ENCODE data around the gene NFKBIE. TPM values are rescaled to one million over a fixed set of nuclear protein-coding genes. Genes with fewer than 3 reads are reported as not detected.
A peak's percentile ranks its signal among the peaks of the same experiment; 100 is the strongest.

NFKBIE gene
- total and polyA plus RNA-seq, 9 of the 15 experiments (the other 6 are each of a cell fraction or from before 2014, with no cell fraction given), result 2.1 to 16.4 (median 11.7) TPM

- TF ChIP-seq, protein P1, sequence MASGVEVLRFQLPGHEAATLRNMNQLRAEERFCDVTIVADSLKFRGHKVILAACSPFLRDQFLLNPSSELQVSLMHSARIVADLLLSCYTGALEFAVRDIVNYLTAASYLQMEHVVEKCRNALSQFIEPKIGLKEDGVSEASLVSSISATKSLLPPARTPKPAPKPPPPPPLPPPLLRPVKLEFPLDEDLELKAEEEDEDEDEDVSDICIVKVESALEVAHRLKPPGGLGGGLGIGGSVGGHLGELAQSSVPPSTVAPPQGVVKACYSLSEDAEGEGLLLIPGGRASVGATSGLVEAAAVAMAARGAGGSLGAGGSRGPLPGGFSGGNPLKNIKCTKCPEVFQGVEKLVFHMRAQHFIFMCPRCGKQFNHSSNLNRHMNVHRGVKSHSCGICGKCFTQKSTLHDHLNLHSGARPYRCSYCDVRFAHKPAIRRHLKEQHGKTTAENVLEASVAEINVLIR (CRISPR knock-in tag; IDR thresholded peaks at IDR 0.05), result no peak
- TF ChIP-seq NR1H2 (CRISPR knock-in tag; IDR thresholded peaks at IDR 0.05) (no peak), STAT6 (CRISPR knock-in tag; IDR thresholded peaks at IDR 0.05) (no peak), CBFA2T2 (conservative IDR thresholded peaks at IDR 0.05) (no peak), SMAD3 (CRISPR knock-in tag; conservative IDR thresholded peaks at IDR 0.05) (no peak), SREBF2 (CRISPR knock-in tag; IDR thresholded peaks at IDR 0.05) (0 out of 2 replicates have a peak, but pooled peaks have one; percentile 48), HDAC3 (IDR thresholded peaks at IDR 0.05; ENCODE audit: borderline replicate concordance, partially characterized antibody) (no peak), SNAPC5 (CRISPR knock-in tag; IDR thresholded peaks at IDR 0.05) (no peak), SRSF7 (optimal IDR thresholded peaks at IDR 0.05; ENCODE audit: low read depth, low read length) (no peak), SRF (CRISPR knock-in tag; IDR thresholded peaks at IDR 0.05) (0 out of 4 replicates have a peak, but pooled peaks of 1 of the 2 experiments have one; percentile 47), ZNF592 (IDR thresholded peaks at IDR 0.05) (0 out of 2 replicates have a peak, but pooled peaks have one; percentile 3), SMARCC2 (IDR thresholded peaks at IDR 0.05; ENCODE audit: low read depth) (no peak), MLLT1 (IDR thresholded peaks at IDR 0.05) (peak; percentile 18 to 74; a peak in 2 of 4 replicates), STAG1 (CRISPR knock-in tag; IDR thresholded peaks at IDR 0.05; ENCODE audit: borderline replicate concordance) (no peak), SMARCE1 (IDR thresholded peaks at IDR 0.05) (no peak)
- TF ChIP-seq, protein P2, sequence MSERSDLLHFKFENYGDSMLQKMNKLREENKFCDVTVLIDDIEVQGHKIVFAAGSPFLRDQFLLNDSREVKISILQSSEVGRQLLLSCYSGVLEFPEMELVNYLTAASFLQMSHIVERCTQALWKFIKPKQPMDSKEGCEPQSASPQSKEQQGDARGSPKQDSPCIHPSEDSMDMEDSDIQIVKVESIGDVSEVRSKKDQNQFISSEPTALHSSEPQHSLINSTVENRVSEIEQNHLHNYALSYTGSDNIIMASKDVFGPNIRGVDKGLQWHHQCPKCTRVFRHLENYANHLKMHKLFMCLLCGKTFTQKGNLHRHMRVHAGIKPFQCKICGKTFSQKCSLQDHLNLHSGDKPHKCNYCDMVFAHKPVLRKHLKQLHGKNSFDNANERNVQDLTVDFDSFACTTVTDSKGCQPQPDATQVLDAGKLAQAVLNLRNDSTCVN (CRISPR knock-in tag; IDR thresholded peaks at IDR 0.05), result no peak
These were observed 19.3 kb downstream of the NFKBIE start (continued) for GRCh38 chr6:44245912-44246662.
